NCI-H345 treated with DMSO at 0.1 percent for 48 hours (cell line): ENCODE measurements around the gene TLL2.

Experiments
- DNase-seq: peaks from one replicate; lab custom pipeline; 2025; ENCODE audit not compliant: unreplicated experiment; lab: John Stamatoyannopoulos, UW

The TLL2 gene

GRCh38 chr10:96431211-96431970 is 82.3 kb downstream of the TLL2 start:
- no peak for DNase-seq

GRCh38 chr10:96427291-96427690 is 86.4 kb downstream of the TLL2 start:
- DNase-seq, result no peak

GRCh38 chr10:96422525-96422924 is 91.2 kb downstream of the TLL2 start:
- DNase-seq, result no peak

GRCh38 chr10:96421995-96422394 is 91.7 kb downstream of the TLL2 start:
- DNase-seq, result no peak

GRCh38 chr10:96420228-96421009 is 93.3 kb downstream of the TLL2 start:
- DNase-seq, result no peak

GRCh38 chr10:96419351-96419750 is 94.4 kb downstream of the TLL2 start:
- no peak for DNase-seq

GRCh38 chr10:96418582-96418981 is 95.1 kb downstream of the TLL2 start:
- no peak for DNase-seq

- no peak for DNase-seq
Observed at GRCh38 chr10:96417441-96417840, 96.3 kb downstream of the TLL2 start.

- DNase-seq, result no peak
Observed at GRCh38 chr10:96416643-96417042, 97.1 kb downstream of the TLL2 start.

- DNase-seq, result no peak
Observed at GRCh38 chr10:96415891-96416554, 97.7 kb downstream of the TLL2 start.

- no peak for DNase-seq
Observed at GRCh38 chr10:96415150-96415890, 98.4 kb downstream of the TLL2 start.

- no peak for DNase-seq
Observed at GRCh38 chr10:96414303-96414702, 99.4 kb downstream of the TLL2 start.

- no peak for DNase-seq
Observed at GRCh38 chr10:96413151-96413787, 100.5 kb downstream of the TLL2 start.

GRCh38 chr10:96411716-96412320 is 101.9 kb downstream of the TLL2 start:
- no peak for DNase-seq

- no peak for DNase-seq
Observed at GRCh38 chr10:96410296-96410695, 103.4 kb downstream of the TLL2 start.

- no peak for DNase-seq
Observed at GRCh38 chr10:96408201-96408600, 105.5 kb downstream of the TLL2 start.

GRCh38 chr10:96407560-96408069 is 106.1 kb downstream of the TLL2 start:
- DNase-seq, result no peak

GRCh38 chr10:96406091-96406490 is 107.6 kb downstream of the TLL2 start:
- DNase-seq, result no peak

- no peak for DNase-seq
Observed at GRCh38 chr10:96402417-96403305, 111.1 kb downstream of the TLL2 start.
